Thymus (tissue), 11 donors: ENCODE results near the gene KCNIP3. TPM values are rescaled to one million over a fixed set of nuclear protein-coding genes. Genes with fewer than 3 reads are reported as not detected.

Experiments used
- DNase-seq, 9 donors: peaks; one replicate each; pipeline ENCODE4 v3.0.0-alpha.2; 2013; ENCODE audit warnings: low spot score in 9 of 9, low read depth in 6 of 9, missing footprints in 1 of 9
- H3K27ac ChIP-seq, 2 donors: one replicate each; pipeline ENCODE4 v1.5.1; 2013; ENCODE audit warnings: control low read depth in 1 of 2, low read depth in 1 of 2, low read length in 1 of 2, mild to moderate bottlenecking in 1 of 2, moderate library complexity in 1 of 2
- H3K27me3 ChIP-seq, 2 donors: one replicate each; pipeline ENCODE4 v1.5.1; 2013; ENCODE audit warnings: low read length in 1 of 2; ENCODE audit not compliant: control insufficient read depth in 2 of 2, insufficient read depth in 1 of 2
- H3K36me3 ChIP-seq, 2 donors: one replicate each; pipeline ENCODE4 v1.5.1; 2013; ENCODE audit warnings: low read length in 1 of 2, mild to moderate bottlenecking in 1 of 2, moderate library complexity in 1 of 2; ENCODE audit not compliant: control insufficient read depth in 2 of 2, insufficient read depth in 2 of 2
- H3K4me1 ChIP-seq, 2 donors: one replicate each; pipeline ENCODE4 v1.5.1; 2013; ENCODE audit warnings: low read length in 2 of 2; ENCODE audit not compliant: control insufficient read depth in 2 of 2, insufficient read depth in 2 of 2
- H3K4me3 ChIP-seq, 2 donors: one replicate each; pipeline ENCODE4 v1.5.1; 2013; ENCODE audit warnings: low read length in 2 of 2, control low read depth in 1 of 2, mild to moderate bottlenecking in 1 of 2
- H3K9me3 ChIP-seq, 2 donors: one replicate each; pipeline ENCODE4 v1.5.1; 2013; ENCODE audit warnings: low read length in 1 of 2, mild to moderate bottlenecking in 1 of 2; ENCODE audit not compliant: control insufficient read depth in 2 of 2, insufficient read depth in 1 of 2
- WGBS: extraction: QIAGEN DNeasy Blood & Tissue Kit; methylation state at CpG from one replicate; pipeline ENCODE4 v1.1.7; 2013; 5-methylcytosine and 5-hydroxymethylcytosine counted together
- polyA plus RNA-seq: library from polyadenylated mRNA; stranded (reverse); fragments of 200-250 nt; gene quantifications from one replicate; pipeline ENCODE4 v1.2.3, GENCODE V29; 2013
- total RNA-seq: library from RNA; stranded (reverse); fragments of 120-200 nt; gene quantifications from one replicate; pipeline ENCODE4 v1.2.4, GENCODE V29; 2013
- donor health status: healthy.

Gene KCNIP3
- total and polyA plus RNA-seq, 2 donors: 5.3 to 21.4 TPM

GRCh38 chr2:95272781-95273180 is 24.4 kb upstream of the KCNIP3 start:
- no peaks in the 10 kb centered on the region for H3K27me3 ChIP-seq
- H3K9me3 ChIP-seq: no peaks in the 10 kb centered on the region
- H3K36me3 ChIP-seq: no peaks in the 10 kb centered on the region
- no peak for DNase-seq
- no peak overlapping the region for H3K4me3 ChIP-seq
- no peak overlapping the region for H3K27ac ChIP-seq
- peaks cover 0 to 3% of the 10 kb centered on the region in 2 donors for H3K4me1 ChIP-seq
- WGBS: 94% methylated on average over 1 of the region's 1 CpG

GRCh38 chr2:95273566-95274290 is 23.4 kb upstream of the KCNIP3 start:
- H3K27me3 ChIP-seq: no peaks in the 10 kb centered on the region
- peaks cover 0 to 3% of the 10 kb centered on the region in 2 donors for H3K4me1 ChIP-seq
- WGBS: 94% methylated on average over 11 of the region's 11 CpGs
- H3K36me3 ChIP-seq: no peaks in the 10 kb centered on the region
- H3K27ac ChIP-seq: no peak overlapping the region
- no peak overlapping the region for H3K4me3 ChIP-seq
- H3K9me3 ChIP-seq: no peaks in the 10 kb centered on the region
- no peak for DNase-seq

GRCh38 chr2:95274291-95275150 is 22.6 kb upstream of the KCNIP3 start, which contains the start of gene PROM2:
Gene PROM2, plus strand, starts transcription at chr2:95274449. Its CDS starts 137 bp downstream, at chr2:95274586.
- H3K4me3 ChIP-seq: no peak within 1 kb of the TSS
- peak in 1 of 9 donors; percentile 14 for DNase-seq

GRCh38 chr2:95275151-95275515 is 22.0 kb upstream of the KCNIP3 start:
- H3K4me1 ChIP-seq: peaks cover 0 to 3% of the 10 kb centered on the region in 2 donors
- no peak overlapping the region for H3K4me3 ChIP-seq
- DNase-seq: no peak
- 97% methylated on average over 4 of the region's 4 CpGs for WGBS
- H3K27ac ChIP-seq: no peak overlapping the region
- no peaks in the 10 kb centered on the region for H3K27me3 ChIP-seq
- no peaks in the 10 kb centered on the region for H3K9me3 ChIP-seq
- no peaks in the 10 kb centered on the region for H3K36me3 ChIP-seq

More at GRCh38 chr2:95274291-95275150, 22.6 kb upstream of the KCNIP3 start, which contains the start of gene PROM2:
- Histone ChIP-seq H3K4me1 (peaks cover 0 to 3% of the 10 kb centered on the region in 2 donors), H3K27ac (no peak within 1 kb of the TSS), H3K36me3 (no peaks in the 10 kb centered on the region), H3K27me3 (no peaks in the 10 kb centered on the region), H3K9me3 (no peaks in the 10 kb centered on the region)
- WGBS: 94% methylated on average over 17 of the region's 17 CpGs

GRCh38 chr2:95275601-95276243 is 21.4 kb upstream of the KCNIP3 start:
- no peak overlapping the region for H3K27ac ChIP-seq
- WGBS: 92% methylated on average over 28 of the region's 28 CpGs
- no peak overlapping the region for H3K4me3 ChIP-seq
- no peaks in the 10 kb centered on the region for H3K36me3 ChIP-seq
- no peaks in the 10 kb centered on the region for H3K27me3 ChIP-seq
- peaks cover 0 to 3% of the 10 kb centered on the region in 2 donors for H3K4me1 ChIP-seq
- DNase-seq: no peak
- H3K9me3 ChIP-seq: no peaks in the 10 kb centered on the region

GRCh38 chr2:95276244-95276887 is 20.8 kb upstream of the KCNIP3 start:
- Histone ChIP-seq H3K4me3 (no peak overlapping the region), H3K4me1 (peaks cover 0 to 3% of the 10 kb centered on the region in 2 donors), H3K27ac (no peak overlapping the region), H3K9me3 (no peaks in the 10 kb centered on the region), H3K36me3 (no peaks in the 10 kb centered on the region), H3K27me3 (no peaks in the 10 kb centered on the region)
- DNase-seq: no peak
- 95% methylated on average over 22 of the region's 22 CpGs for WGBS

- WGBS: 96% methylated on average over 9 of the region's 9 CpGs
- Histone ChIP-seq H3K27ac (no peak overlapping the region), H3K4me1 (peaks cover 0 to 3% of the 10 kb centered on the region in 2 donors), H3K4me3 (no peak overlapping the region), H3K9me3 (no peaks in the 10 kb centered on the region), H3K36me3 (no peaks in the 10 kb centered on the region), H3K27me3 (no peaks in the 10 kb centered on the region)
- DNase-seq: no peak
Observed at GRCh38 chr2:95276888-95277245, 20.3 kb upstream of the KCNIP3 start.

- Histone ChIP-seq H3K27me3 (no peaks in the 10 kb centered on the region), H3K4me1 (peaks cover 0 to 3% of the 10 kb centered on the region in 2 donors), H3K27ac (no peak overlapping the region), H3K9me3 (no peaks in the 10 kb centered on the region), H3K36me3 (no peaks in the 10 kb centered on the region), H3K4me3 (no peak overlapping the region)
- 95% methylated on average over 11 of the region's 11 CpGs for WGBS
- DNase-seq: no peak
Observed at GRCh38 chr2:95277246-95277906, 19.8 kb upstream of the KCNIP3 start.
